GM10266 (cell line): ENCODE results near the gene BMPR1B.

ENCODE experiments used
- DNase-seq: peaks from one replicate; pipeline ENCODE4 v3.0.0; 2012; ENCODE audit errors: extremely low spot score
- TF ChIP-seq, protein P1 (sequence below): IDR thresholded peaks from 2 replicates; pipeline ENCODE4 v1.5.1; 2012; ENCODE audit warnings: mild to moderate bottlenecking, low read depth; ENCODE audit not compliant: control insufficient read depth, insufficient read depth; ENCODE audit errors: missing control alignments

Gene BMPR1B

GRCh38 chr4:95013236-95013635, 255.5 kb downstream of the BMPR1B start:
- DNase-seq: no peak
- TF ChIP-seq, protein P1, sequence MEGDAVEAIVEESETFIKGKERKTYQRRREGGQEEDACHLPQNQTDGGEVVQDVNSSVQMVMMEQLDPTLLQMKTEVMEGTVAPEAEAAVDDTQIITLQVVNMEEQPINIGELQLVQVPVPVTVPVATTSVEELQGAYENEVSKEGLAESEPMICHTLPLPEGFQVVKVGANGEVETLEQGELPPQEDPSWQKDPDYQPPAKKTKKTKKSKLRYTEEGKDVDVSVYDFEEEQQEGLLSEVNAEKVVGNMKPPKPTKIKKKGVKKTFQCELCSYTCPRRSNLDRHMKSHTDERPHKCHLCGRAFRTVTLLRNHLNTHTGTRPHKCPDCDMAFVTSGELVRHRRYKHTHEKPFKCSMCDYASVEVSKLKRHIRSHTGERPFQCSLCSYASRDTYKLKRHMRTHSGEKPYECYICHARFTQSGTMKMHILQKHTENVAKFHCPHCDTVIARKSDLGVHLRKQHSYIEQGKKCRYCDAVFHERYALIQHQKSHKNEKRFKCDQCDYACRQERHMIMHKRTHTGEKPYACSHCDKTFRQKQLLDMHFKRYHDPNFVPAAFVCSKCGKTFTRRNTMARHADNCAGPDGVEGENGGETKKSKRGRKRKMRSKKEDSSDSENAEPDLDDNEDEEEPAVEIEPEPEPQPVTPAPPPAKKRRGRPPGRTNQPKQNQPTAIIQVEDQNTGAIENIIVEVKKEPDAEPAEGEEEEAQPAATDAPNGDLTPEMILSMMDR: no peak

GRCh38 chr4:95014068-95014467, 256.3 kb downstream of the BMPR1B start:
- DNase-seq: no peak
- TF ChIP-seq, protein P1: no peak

GRCh38 chr4:95017305-95018064, 259.7 kb downstream of the BMPR1B start:
- TF ChIP-seq, protein P1: no peak
- no peak for DNase-seq

DNA sequence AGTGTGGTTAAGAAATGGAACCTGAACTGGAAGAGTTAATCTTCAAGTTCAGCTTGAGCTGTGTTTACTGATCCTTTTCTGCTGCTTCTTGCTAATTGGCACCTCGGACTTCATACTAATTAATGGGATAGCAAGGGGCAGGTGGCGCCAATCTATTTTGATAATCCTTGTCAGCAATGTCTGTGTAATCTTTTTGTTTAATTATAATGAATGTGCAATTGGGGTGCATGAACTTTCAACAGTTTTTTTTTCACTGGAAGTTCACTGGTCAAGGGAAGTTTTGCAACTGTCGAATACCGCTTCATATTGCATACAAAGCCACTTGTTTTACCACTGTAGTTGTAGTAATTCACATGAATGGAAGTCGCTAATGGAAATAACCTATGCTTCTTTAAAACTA, 261.0 kb downstream of the BMPR1B start:
- TF ChIP-seq, protein P1: no peak
- no peak for DNase-seq

- DNase-seq: no peak
- TF ChIP-seq, protein P1: no peak
Observed at GRCh38 chr4:95020521-95020920, 262.8 kb downstream of the BMPR1B start.

DNA sequence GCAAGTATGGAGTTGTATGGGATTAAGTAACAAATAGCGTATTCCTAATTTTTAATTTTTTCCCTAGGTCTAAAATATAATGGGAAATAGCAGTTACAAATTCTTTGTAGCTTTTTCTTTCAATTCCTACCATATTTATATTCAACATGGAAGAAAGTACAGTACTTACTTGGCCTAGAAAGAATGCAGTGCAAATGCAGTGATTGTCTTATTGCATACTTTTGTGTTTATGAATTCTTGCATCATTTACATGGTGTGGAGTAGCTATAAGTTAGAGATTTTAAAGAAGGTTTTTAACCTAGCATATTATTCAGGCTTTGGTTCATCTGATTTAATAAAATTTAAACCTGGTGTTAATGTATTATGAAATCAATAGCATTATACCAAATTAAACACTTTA, 263.3 kb downstream of the BMPR1B start:
- DNase-seq: no peak
- TF ChIP-seq, protein P1: no peak

- no peak for DNase-seq
- TF ChIP-seq, protein P1: no peak
Observed at GRCh38 chr4:95023110-95023509, 265.4 kb downstream of the BMPR1B start.
